GM12872 (cell line): ENCODE data around the gene COLGALT1.

ENCODE experiments used
- CTCF ChIP-seq: IDR thresholded peaks from 3 replicates; pipeline ENCODE4 v1.5.1; 2011; ENCODE audit warnings: low read depth, mild to moderate bottlenecking, low read length, moderate library complexity; ENCODE audit not compliant: insufficient read depth

Gene COLGALT1

GRCh38 chr19:17617807-17618192, 62.4 kb downstream of the COLGALT1 start:
- TF ChIP-seq CTCF = no peak

GRCh38 chr19:17618281-17618903, 62.9 kb downstream of the COLGALT1 start:
- no peak for TF ChIP-seq CTCF

- no peak for TF ChIP-seq CTCF
Measured at GRCh38 chr19:17618936-17619335, 63.5 kb downstream of the COLGALT1 start.

GRCh38 chr19:17620696-17621095, 65.2 kb downstream of the COLGALT1 start:
- TF ChIP-seq CTCF = no peak

- no peak for TF ChIP-seq CTCF
Measured at GRCh38 chr19:17623224-17623935, 67.9 kb downstream of the COLGALT1 start.

- no peak for TF ChIP-seq CTCF
Measured at GRCh38 chr19:17624314-17624991, 69.0 kb downstream of the COLGALT1 start.

DNA sequence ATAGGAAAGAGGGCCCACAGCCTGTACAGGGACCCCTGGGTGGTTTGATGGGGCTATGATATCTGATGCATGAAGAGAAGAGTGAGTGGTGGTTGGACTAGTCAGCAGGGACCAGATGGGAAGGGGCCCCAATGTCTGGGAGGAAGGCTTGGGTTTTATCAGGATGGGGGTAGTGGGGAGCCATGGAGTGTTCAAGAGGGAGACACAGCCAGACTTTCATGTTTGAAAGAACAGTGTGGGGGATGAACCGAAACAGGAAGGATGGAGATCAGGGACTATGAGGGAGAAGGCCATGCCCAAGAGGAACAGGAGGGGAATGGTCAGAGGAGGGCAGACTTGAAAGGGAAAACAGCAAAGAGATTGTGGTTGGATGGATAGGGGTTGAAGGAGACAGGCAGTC, 69.6 kb downstream of the COLGALT1 start:
- no peak for TF ChIP-seq CTCF
